GM12878 (cell line): ENCODE results near the gene CNOT6L. TPM values are rescaled to one million over a fixed set of nuclear protein-coding genes. Genes with fewer than 3 reads are reported as not detected.

Experiments
- ATAC-seq: fragments of 200-7000 bp; cut with Tn5 transposase; 3 replicates; pipeline ENCODE4 v1.9.1; 2020; ENCODE audit warnings: mild to moderate bottlenecking, moderate library complexity
- BruUV-seq: library from RNA; stranded (reverse); fragments of 400-500 nt; replicated peaks from 2 replicates; lab custom pipeline; 2021; lab: Mats Ljungman, UMichigan
- CTCF ChIA-PET: fragments of 300-600 bp; sonication (Branson Sonifier 250); formaldehyde crosslinking; extraction: SDS; loops from one replicate; lab custom pipeline; 2021; ENCODE audit warnings: inconsistent platforms; lab: Yijun Ruan, JAX
- POLR2A ChIA-PET: fragments of 350-600 bp; formaldehyde crosslinking; extraction: SDS; loops from one replicate; lab custom pipeline; 2021; ENCODE audit warnings: inconsistent platforms; lab: Charles Lee
- RAD21 ChIA-PET: fragments of 300-600 bp; sonication (Branson Sonifier 250); formaldehyde crosslinking; loops from one replicate; lab custom pipeline; 2023; ENCODE audit warnings: antibody characterized with exemption; ENCODE audit not compliant: unreplicated experiment; lab: Charles Lee
- SMC1A ChIA-PET: fragments of 300-600 bp; sonication (Branson Sonifier 250); formaldehyde crosslinking; loops from one replicate; lab custom pipeline; 2023; ENCODE audit not compliant: unreplicated experiment, uncharacterized antibody; lab: Charles Lee
- DNase-seq: peaks from one replicate; pipeline ENCODE4 v3.0.0-alpha.2; 2011; ENCODE audit warnings: low read depth, low spot score
- FAIRE-seq: peaks from 3 replicates; lab custom pipeline; 2011; peaks lifted over from hg19 to GRCh38; lab: Jason Lieb, UNC
- H2AFZ ChIP-seq: 2 replicates; pipeline ENCODE4 v1.6.0; 2011; ENCODE audit warnings: low read depth, low read length, control low read depth; ENCODE audit not compliant: control insufficient read depth
- H3K27ac ChIP-seq: 2 replicates; pipeline ENCODE4 v1.5.1; 2011; ENCODE audit warnings: control low read depth; ENCODE audit not compliant: control insufficient read depth, insufficient read depth
- H3K27me3 ChIP-seq, 2 experiments: replicated peaks in 1 of 2; 2 replicates each; pipeline versions ENCODE4 v1.6.0 to v1.6.1; 2011; ENCODE audit warnings: low read length in 1 of 2; ENCODE audit not compliant: control insufficient read depth in 2 of 2, insufficient read depth in 2 of 2
- H3K36me3 ChIP-seq, 2 experiments: 2 replicates each; pipeline ENCODE4 v1.5.1; 2011; ENCODE audit warnings: low read length in 1 of 2; ENCODE audit not compliant: control insufficient read depth in 2 of 2, insufficient read depth in 2 of 2
- H3K4me1 ChIP-seq: 2 replicates; pipeline ENCODE4 v1.6.1; 2011; ENCODE audit warnings: mild to moderate bottlenecking, low read length, moderate library complexity, mixed read lengths; ENCODE audit not compliant: control insufficient read depth, insufficient read depth
- H3K4me2 ChIP-seq: 2 replicates; pipeline ENCODE4 v1.6.0; 2011; ENCODE audit warnings: control low read depth; ENCODE audit not compliant: control insufficient read depth, insufficient read depth
- H3K4me3 ChIP-seq: fragments of 200-600 bp; sonication (generic); 2 replicates; pipeline ENCODE4 v1.5.1; 2016
- H3K79me2 ChIP-seq: 2 replicates; pipeline ENCODE4 v1.6.0; 2011; ENCODE audit warnings: low read length; ENCODE audit not compliant: control insufficient read depth, insufficient read depth
- H3K9ac ChIP-seq: 2 replicates; pipeline ENCODE4 v1.8.0; 2011; ENCODE audit warnings: low read length, control low read depth, mixed read lengths; ENCODE audit not compliant: control insufficient read depth, insufficient read depth
- H3K9me3 ChIP-seq: replicated peaks from 3 replicates; pipeline ENCODE4 v1.5.1; 2011; ENCODE audit warnings: mild to moderate bottlenecking, low read length; ENCODE audit not compliant: control insufficient read depth, insufficient read depth
- H4K20me1 ChIP-seq: 2 replicates; pipeline ENCODE4 v1.6.0; 2011; ENCODE audit not compliant: control insufficient read depth, insufficient read depth
- BACH1 ChIP-seq: fragments of 450-650 bp; IDR thresholded peaks from 2 replicates; pipeline ENCODE4 v1.6.1; 2017; ENCODE audit warnings: mild to moderate bottlenecking, borderline replicate concordance
- CBX3 ChIP-seq: fragments of 200-600 bp; sonication (generic); IDR thresholded peaks from 2 replicates; pipeline ENCODE4 v1.6.1; 2016; ENCODE audit warnings: low read depth, borderline replicate concordance
- EED ChIP-seq: sonication (generic); IDR thresholded peaks from 2 replicates; pipeline ENCODE4 v1.6.1; 2016; ENCODE audit warnings: antibody characterized with exemption, low read depth
- FOXK2 ChIP-seq: fragments of 450-650 bp; IDR thresholded peaks from 2 replicates; pipeline ENCODE4 v1.6.1; 2017; ENCODE audit warnings: mild to moderate bottlenecking, moderate library complexity
- HDGF ChIP-seq: fragments of 450-650 bp; IDR thresholded peaks from 2 replicates; pipeline ENCODE4 v1.6.1; 2016; ENCODE audit warnings: antibody characterized with exemption
- JUND ChIP-seq: IDR thresholded peaks from 2 replicates; pipeline ENCODE4 v1.6.1; 2012; ENCODE audit warnings: low read depth, mild to moderate bottlenecking, low read length, improper control_type of control experiment, moderate library complexity
- NR2C2 ChIP-seq: IDR thresholded peaks from 2 replicates; pipeline ENCODE4 v1.6.1; 2011; ENCODE audit warnings: borderline replicate concordance, low read depth; ENCODE audit not compliant: control insufficient read depth, insufficient read length
- PAX8 ChIP-seq: fragments of 450-650 bp; IDR thresholded peaks from 2 replicates; pipeline ENCODE4 v1.6.1; 2017; ENCODE audit warnings: mild to moderate bottlenecking, moderate library complexity
- RB1 ChIP-seq: fragments of 450-650 bp; formaldehyde crosslinking; IDR thresholded peaks from 2 replicates; pipeline ENCODE4 v1.6.1; 2017; ENCODE audit warnings: mild to moderate bottlenecking, borderline replicate concordance
- SMAD1 ChIP-seq: fragments of 450-650 bp; IDR thresholded peaks from 2 replicates; pipeline ENCODE4 v1.6.1; 2018; ENCODE audit warnings: mild to moderate bottlenecking, low read depth; ENCODE audit not compliant: partially characterized antibody
- STAT3 ChIP-seq: IDR thresholded peaks from 2 replicates; pipeline ENCODE4 v1.6.1; 2011; ENCODE audit warnings: low read depth, low read length, improper control_type of control experiment
- TBL1XR1 ChIP-seq: IDR thresholded peaks from 2 replicates; pipeline ENCODE4 v1.6.1; 2012; ENCODE audit warnings: low read depth, low read length, improper control_type of control experiment
- ZNF384 ChIP-seq: IDR thresholded peaks from 2 replicates; pipeline ENCODE4 v1.6.1; 2012; ENCODE audit warnings: low read depth, mild to moderate bottlenecking, low read length, improper control_type of control experiment, borderline replicate concordance
- ZNF622 ChIP-seq: fragments of 450-650 bp; IDR thresholded peaks from 2 replicates; pipeline ENCODE4 v1.6.1; 2017; ENCODE audit warnings: mild to moderate bottlenecking, inconsistent platforms
- WGBS: methylation state at CpG from one replicate; pipeline ENCODE4 v1.1.6; 2016; ENCODE audit warnings: low lambda C conversion rate; ENCODE audit not compliant: insufficient replicate concordance, insufficient coverage; ENCODE audit errors: missing lambda C conversion rate; 5-methylcytosine and 5-hydroxymethylcytosine counted together
- in situ Hi-C: fragments of 300-500 bp; cut with MboI; formaldehyde crosslinking; loops from 9 replicates; pipeline ENCODE4 v1.14.3; 2018; ENCODE audit warnings: mixed read lengths
- intact Hi-C: fragments of 100-400 bp; cut with micrococcal nuclease; formaldehyde crosslinking; loops from one replicate; pipeline ENCODE4 v1.14.2; 2022; ENCODE audit not compliant: unreplicated experiment
- polyA plus RNA-seq, 11 experiments: library from polyadenylated mRNA; depleted of rRNA in 4 of 11; unstranded in 6 of 11; stranded (reverse) in 5 of 11; fragments of >200 nt; fragmentation: Nextera tagmentation in 4 of 11; fragmentation: Illumina TruSeq in 1 of 11; extraction: Ambion mirVana in 4 of 11; extraction: Trizol in 1 of 11; gene quantifications; 1 replicate in 1 of 11; 2 replicates in 10 of 11; pipeline versions ENCODE4 v1.2.1 to v1.2.3, GENCODE V29; 2011 to 2016; ENCODE audit warnings: inconsistent platforms in 2 of 11, missing spikeins in 2 of 11, low read depth in 1 of 11
- total RNA-seq, 4 experiments: library from RNA; depleted of rRNA in 3 of 4; stranded (reverse); fragments of >200 nt in 3 of 4; fragmentation: Illumina TruSeq in 1 of 4; extraction: Trizol in 1 of 4; gene quantifications; 2 replicates each; pipeline versions ENCODE4 v1.2.1 to v1.2.3, GENCODE V29; 2013 to 2021
- TF ChIP-seq, protein P1 (sequence below): IDR thresholded peaks from 2 replicates; pipeline ENCODE4 v1.6.1; 2012; ENCODE audit warnings: low read depth, low read length, improper control_type of control experiment
- TF ChIP-seq, protein P2 (sequence below): fragments of 450-650 bp; IDR thresholded peaks from 2 replicates; pipeline ENCODE4 v1.6.1; 2017; ENCODE audit warnings: low read depth, mild to moderate bottlenecking, moderate library complexity
- TF ChIP-seq, protein P3 (sequence below): fragments of 450-650 bp; IDR thresholded peaks from 2 replicates; pipeline ENCODE4 v1.6.1; 2014; ENCODE audit warnings: mild to moderate bottlenecking
- TF ChIP-seq, protein P4 (sequence below): fragments of 450-650 bp; IDR thresholded peaks from 2 replicates; pipeline ENCODE4 v1.6.1; 2018; ENCODE audit warnings: borderline replicate concordance, mild to moderate bottlenecking; ENCODE audit not compliant: partially characterized antibody
- TF ChIP-seq, protein P5 (sequence below): fragments of 450-650 bp; IDR thresholded peaks from 2 replicates; pipeline ENCODE4 v1.6.1; 2016; ENCODE audit warnings: mild to moderate bottlenecking

Gene CNOT6L
- total and polyA plus RNA-seq, 10 of the 15 experiments (the other 5 are each of a cell fraction or from before 2014, with no cell fraction given), result 1.1 to 10.0 (median 3.0) TPM

DNA sequence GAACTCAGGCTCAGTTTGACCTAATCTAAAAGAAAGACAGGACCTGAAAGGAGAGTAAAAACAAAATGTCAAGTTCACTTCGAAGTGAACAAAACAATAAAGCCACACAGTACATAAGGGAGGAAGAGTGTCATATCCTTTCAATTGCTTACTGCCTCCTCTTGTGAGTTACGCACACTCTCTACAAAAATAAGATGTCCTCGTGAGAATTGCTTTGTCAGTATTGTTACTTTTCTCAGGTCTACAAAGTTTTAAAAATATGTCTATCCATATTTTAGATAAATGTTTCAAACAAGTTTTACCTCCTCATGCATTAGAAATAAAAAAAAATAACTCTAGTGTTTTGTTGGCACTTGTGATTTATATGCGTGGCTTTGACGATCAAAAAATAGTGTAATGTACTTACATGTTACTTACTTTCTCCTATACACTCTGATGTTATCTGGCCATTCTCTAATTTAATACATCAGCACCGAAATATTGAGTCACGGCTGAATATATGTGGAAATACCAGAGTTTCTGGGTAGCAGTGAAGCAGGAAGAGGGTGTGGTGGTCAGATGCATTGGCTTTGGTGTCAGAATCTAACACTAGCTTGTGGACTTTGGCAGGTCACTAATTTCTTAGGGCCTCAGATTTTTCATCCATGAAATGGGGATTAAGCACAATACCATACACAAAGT is 35.4 kb upstream of the CNOT6L start:
- no peak overlapping the region for H3K4me3 ChIP-seq
- H3K4me2 ChIP-seq, result no peak overlapping the region
- H3K9me3 ChIP-seq, result no peaks in the 10 kb centered on the region
- in situ Hi-C loops (no loop called here), intact Hi-C loops (no loop called here)
- no TSS peak for BruUV-seq
- no peak overlapping the region for H3K27ac ChIP-seq
- H3K79me2 ChIP-seq, result no peaks in the 10 kb centered on the region
- ChIA-PET RAD21 (interaction anchor here (0.9 kb wide), 1 partner anchor 37 kb away, joined by 4 read pairs; no protein-coding TSS in a partner anchor), POLR2A (no interaction called here), CTCF (interaction anchor here (1.9 kb wide), 1 partner anchor 8 kb away, joined by 7 read pairs; the partner anchor contains the start of gene MRPL1), SMC1A (no interaction called here)
- H3K4me1 ChIP-seq, result peaks cover 3% of the 10 kb centered on the region
- no peak for ATAC-seq
- no peaks in the 10 kb centered on the region for H4K20me1 ChIP-seq
- H3K27me3 ChIP-seq, result no peaks in the 10 kb centered on the region
- FAIRE-seq, result no peak
- no peaks in the 10 kb centered on the region for H3K36me3 ChIP-seq
- no peak overlapping the region for H2AFZ ChIP-seq
- WGBS, result 49% methylated on average over 7 of the region's 7 CpGs
- H3K9ac ChIP-seq, result no peak overlapping the region
- no peak for DNase-seq
- TF ChIP-seq JUND (no peak), RB1 (no peak), SMAD1 (no peak), NR2C2 (no peak), ZNF384 (no peak), CBX3 (no peak), PAX8 (no peak), STAT3 (no peak), ZNF622 (no peak), BACH1 (no peak), FOXK2 (no peak), HDGF (no peak), TBL1XR1 (no peak), EED (no peak)
- TF ChIP-seq, protein P1, sequence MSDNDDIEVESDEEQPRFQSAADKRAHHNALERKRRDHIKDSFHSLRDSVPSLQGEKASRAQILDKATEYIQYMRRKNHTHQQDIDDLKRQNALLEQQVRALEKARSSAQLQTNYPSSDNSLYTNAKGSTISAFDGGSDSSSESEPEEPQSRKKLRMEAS, result no peak
- TF ChIP-seq, protein P2, sequence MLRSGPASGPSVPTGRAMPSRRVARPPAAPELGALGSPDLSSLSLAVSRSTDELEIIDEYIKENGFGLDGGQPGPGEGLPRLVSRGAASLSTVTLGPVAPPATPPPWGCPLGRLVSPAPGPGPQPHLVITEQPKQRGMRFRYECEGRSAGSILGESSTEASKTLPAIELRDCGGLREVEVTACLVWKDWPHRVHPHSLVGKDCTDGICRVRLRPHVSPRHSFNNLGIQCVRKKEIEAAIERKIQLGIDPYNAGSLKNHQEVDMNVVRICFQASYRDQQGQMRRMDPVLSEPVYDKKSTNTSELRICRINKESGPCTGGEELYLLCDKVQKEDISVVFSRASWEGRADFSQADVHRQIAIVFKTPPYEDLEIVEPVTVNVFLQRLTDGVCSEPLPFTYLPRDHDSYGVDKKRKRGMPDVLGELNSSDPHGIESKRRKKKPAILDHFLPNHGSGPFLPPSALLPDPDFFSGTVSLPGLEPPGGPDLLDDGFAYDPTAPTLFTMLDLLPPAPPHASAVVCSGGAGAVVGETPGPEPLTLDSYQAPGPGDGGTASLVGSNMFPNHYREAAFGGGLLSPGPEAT, result no peak
- TF ChIP-seq, protein P3, sequence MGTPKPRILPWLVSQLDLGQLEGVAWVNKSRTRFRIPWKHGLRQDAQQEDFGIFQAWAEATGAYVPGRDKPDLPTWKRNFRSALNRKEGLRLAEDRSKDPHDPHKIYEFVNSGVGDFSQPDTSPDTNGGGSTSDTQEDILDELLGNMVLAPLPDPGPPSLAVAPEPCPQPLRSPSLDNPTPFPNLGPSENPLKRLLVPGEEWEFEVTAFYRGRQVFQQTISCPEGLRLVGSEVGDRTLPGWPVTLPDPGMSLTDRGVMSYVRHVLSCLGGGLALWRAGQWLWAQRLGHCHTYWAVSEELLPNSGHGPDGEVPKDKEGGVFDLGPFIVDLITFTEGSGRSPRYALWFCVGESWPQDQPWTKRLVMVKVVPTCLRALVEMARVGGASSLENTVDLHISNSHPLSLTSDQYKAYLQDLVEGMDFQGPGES, result no peak
- TF ChIP-seq, protein P4, sequence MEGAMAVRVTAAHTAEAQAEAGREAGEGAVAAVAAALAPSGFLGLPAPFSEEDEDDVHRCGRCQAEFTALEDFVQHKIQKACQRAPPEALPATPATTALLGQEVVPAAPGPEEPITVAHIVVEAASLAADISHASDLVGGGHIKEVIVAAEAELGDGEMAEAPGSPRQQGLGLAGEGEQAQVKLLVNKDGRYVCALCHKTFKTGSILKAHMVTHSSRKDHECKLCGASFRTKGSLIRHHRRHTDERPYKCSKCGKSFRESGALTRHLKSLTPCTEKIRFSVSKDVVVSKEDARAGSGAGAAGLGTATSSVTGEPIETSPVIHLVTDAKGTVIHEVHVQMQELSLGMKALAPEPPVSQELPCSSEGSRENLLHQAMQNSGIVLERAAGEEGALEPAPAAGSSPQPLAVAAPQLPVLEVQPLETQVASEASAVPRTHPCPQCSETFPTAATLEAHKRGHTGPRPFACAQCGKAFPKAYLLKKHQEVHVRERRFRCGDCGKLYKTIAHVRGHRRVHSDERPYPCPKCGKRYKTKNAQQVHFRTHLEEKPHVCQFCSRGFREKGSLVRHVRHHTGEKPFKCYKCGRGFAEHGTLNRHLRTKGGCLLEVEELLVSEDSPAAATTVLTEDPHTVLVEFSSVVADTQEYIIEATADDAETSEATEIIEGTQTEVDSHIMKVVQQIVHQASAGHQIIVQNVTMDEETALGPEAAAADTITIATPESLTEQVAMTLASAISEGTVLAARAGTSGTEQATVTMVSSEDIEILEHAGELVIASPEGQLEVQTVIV, result no peak
- TF ChIP-seq, protein P5, sequence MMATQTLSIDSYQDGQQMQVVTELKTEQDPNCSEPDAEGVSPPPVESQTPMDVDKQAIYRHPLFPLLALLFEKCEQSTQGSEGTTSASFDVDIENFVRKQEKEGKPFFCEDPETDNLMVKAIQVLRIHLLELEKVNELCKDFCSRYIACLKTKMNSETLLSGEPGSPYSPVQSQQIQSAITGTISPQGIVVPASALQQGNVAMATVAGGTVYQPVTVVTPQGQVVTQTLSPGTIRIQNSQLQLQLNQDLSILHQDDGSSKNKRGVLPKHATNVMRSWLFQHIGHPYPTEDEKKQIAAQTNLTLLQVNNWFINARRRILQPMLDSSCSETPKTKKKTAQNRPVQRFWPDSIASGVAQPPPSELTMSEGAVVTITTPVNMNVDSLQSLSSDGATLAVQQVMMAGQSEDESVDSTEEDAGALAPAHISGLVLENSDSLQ, result no peak
